ENCODE measurements around the gene KY. TPM values are rescaled to one million over a fixed set of nuclear protein-coding genes. Genes with fewer than 3 reads are reported as not detected.

KY gene
- total and polyA plus RNA-seq, 4 donors = 0.13 to 1.8 (median 0.65) TPM

GRCh38 chr3:134693804-134694203, 43.0 kb upstream of the KY start:
- Histone ChIP-seq H3K4me1 (ENCODE audit: control insufficient read depth in 1 of 2, insufficient read depth in 2 of 2, low read length in 2 of 2) (no peaks in the 10 kb centered on the region), H3K27me3 (ENCODE audit: control insufficient read depth in 1 of 2, insufficient read depth in 2 of 2, low read length in 1 of 2) (no peaks in the 10 kb centered on the region), H3K36me3 (ENCODE audit: control insufficient read depth in 1 of 2, insufficient read depth in 2 of 2, low read length in 1 of 2) (no peaks in the 10 kb centered on the region), H3K4me3 (ENCODE audit: low read length in 2 of 2) (no peak overlapping the region), H3K27ac (ENCODE audit: low read depth in 1 of 2, low read length in 2 of 2) (no peak overlapping the region), H3K9me3 (ENCODE audit: control insufficient read depth, low read length) (no peaks in the 10 kb centered on the region)
- ATAC-seq (ENCODE audit: low FRiP score) = no peak
- no peak for DNase-seq
- 65 to 66% methylated on average over 7 of the region's 7 CpGs for WGBS, 2 donors
- intact Hi-C loops (cut with DNase I) = no loop called here

GRCh38 chr3:134693226-134693625, 42.4 kb upstream of the KY start:
- WGBS, 2 donors = 79 to 80% methylated on average over 4 of the region's 4 CpGs
- intact Hi-C loops (cut with DNase I) = no loop called here
- H3K4me1 ChIP-seq (ENCODE audit: control insufficient read depth in 1 of 2, insufficient read depth in 2 of 2, low read length in 2 of 2) = no peaks in the 10 kb centered on the region
- H3K9me3 ChIP-seq (ENCODE audit: control insufficient read depth, low read length) = no peaks in the 10 kb centered on the region
- no peak overlapping the region for H3K4me3 ChIP-seq (ENCODE audit: low read length in 2 of 2)
- no peak overlapping the region for H3K27ac ChIP-seq (ENCODE audit: low read depth in 1 of 2, low read length in 2 of 2)
- no peaks in the 10 kb centered on the region for H3K36me3 ChIP-seq (ENCODE audit: control insufficient read depth in 1 of 2, insufficient read depth in 2 of 2, low read length in 1 of 2)
- ATAC-seq (ENCODE audit: low FRiP score) (no peak), DNase-seq (no peak)
- H3K27me3 ChIP-seq (ENCODE audit: control insufficient read depth in 1 of 2, insufficient read depth in 2 of 2, low read length in 1 of 2) = no peaks in the 10 kb centered on the region

DNA sequence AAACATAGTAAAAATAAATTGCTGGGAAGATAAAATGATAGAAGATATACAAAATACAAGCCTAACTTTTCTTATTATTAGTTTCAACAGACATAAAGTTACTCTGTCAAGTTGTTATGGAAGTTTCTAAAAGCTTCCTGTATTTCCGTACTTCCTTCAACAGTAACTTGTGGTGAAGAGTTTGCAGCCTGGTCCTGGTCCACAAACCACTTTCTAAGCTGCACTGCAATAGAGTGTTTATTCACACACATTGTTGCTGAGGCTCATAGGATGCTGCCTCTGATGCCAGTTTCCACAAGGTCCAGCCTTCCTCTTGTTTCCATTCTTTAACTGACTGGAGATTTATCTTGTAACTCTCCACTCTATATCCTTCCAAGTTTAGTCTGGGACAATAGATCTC, 39.4 kb upstream of the KY start:
- ATAC-seq (ENCODE audit: low FRiP score) = no peak
- intact Hi-C loops (cut with DNase I) = no loop called here
- 40 to 57% methylated on average over 1 of the region's 1 CpG for WGBS, 2 donors

GRCh38 chr3:134687642-134688041, 36.8 kb upstream of the KY start:
- H3K4me3 ChIP-seq (ENCODE audit: low read length in 2 of 2) = no peak overlapping the region
- 77 to 78% methylated on average over 2 of the region's 2 CpGs for WGBS, 2 donors
- no peaks in the 10 kb centered on the region for H3K36me3 ChIP-seq (ENCODE audit: control insufficient read depth in 1 of 2, insufficient read depth in 2 of 2, low read length in 1 of 2)
- no peaks in the 10 kb centered on the region for H3K4me1 ChIP-seq (ENCODE audit: control insufficient read depth in 1 of 2, insufficient read depth in 2 of 2, low read length in 2 of 2)
- intact Hi-C loops (cut with DNase I) = no loop called here
- no peaks in the 10 kb centered on the region for H3K27me3 ChIP-seq (ENCODE audit: control insufficient read depth in 1 of 2, insufficient read depth in 2 of 2, low read length in 1 of 2)
- H3K9me3 ChIP-seq (ENCODE audit: control insufficient read depth, low read length) = no peaks in the 10 kb centered on the region
- no peak overlapping the region for H3K27ac ChIP-seq (ENCODE audit: low read depth in 1 of 2, low read length in 2 of 2)
- DNase-seq = no peak
- ATAC-seq (ENCODE audit: low FRiP score) = no peak

More for the DNA sequence above, 39.4 kb upstream of the KY start:
- H3K36me3 ChIP-seq (ENCODE audit: control insufficient read depth in 1 of 2, insufficient read depth in 2 of 2, low read length in 1 of 2) = no peaks in the 10 kb centered on the region
- H3K9me3 ChIP-seq (ENCODE audit: control insufficient read depth, low read length) = no peaks in the 10 kb centered on the region
- H3K27me3 ChIP-seq (ENCODE audit: control insufficient read depth in 1 of 2, insufficient read depth in 2 of 2, low read length in 1 of 2) = no peaks in the 10 kb centered on the region
- H3K4me1 ChIP-seq (ENCODE audit: control insufficient read depth in 1 of 2, insufficient read depth in 2 of 2, low read length in 2 of 2) = no peaks in the 10 kb centered on the region
- H3K4me3 ChIP-seq (ENCODE audit: low read length in 2 of 2) = no peak overlapping the region
- no peak for DNase-seq
- no peak overlapping the region for H3K27ac ChIP-seq (ENCODE audit: low read depth in 1 of 2, low read length in 2 of 2)

DNA sequence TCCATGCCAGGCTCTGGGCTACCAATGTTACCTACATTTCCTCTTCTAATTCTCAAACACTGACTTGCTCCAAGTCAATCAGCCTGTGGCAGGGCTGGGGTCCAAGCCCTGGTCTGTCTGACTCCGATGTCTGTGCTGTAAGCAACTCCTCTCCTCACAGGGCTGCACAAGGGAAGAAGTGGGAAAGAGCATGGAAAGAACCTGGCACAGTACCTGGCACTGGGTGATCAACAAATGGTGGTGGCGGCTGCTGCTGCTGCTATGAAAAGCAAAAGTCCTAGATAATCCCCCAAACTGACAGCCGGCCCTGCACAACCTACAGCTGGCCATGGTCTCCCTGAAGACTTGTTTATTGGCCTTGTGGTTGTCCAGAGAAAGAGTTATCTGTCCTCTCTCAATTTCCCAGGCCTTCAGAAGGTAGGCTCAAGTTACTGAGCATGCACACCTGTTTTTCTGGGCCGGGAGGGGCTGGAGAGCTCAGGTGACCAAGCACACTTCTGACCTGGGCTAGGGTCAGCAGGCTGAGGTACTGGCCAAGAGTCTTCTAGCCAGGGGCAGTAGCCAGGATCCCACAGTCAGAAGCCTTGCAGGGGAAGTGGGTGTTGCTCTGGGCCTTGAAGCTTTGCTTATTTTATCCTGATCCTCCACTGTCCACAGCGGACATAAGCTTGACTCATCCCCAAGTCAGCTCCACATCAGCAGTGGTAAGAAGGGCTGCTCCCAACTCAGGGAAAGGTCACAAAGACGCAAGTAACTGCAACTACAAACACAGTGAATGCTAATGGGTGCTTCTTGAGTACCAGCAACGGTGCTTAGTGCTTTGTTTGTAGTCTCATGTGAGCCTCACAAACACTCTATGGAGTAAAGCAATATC, 35.3 kb upstream of the KY start:
- no peak for ATAC-seq (ENCODE audit: low FRiP score)
- no peak for DNase-seq
- intact Hi-C loops (cut with DNase I) = no loop called here
- H3K4me3 ChIP-seq (ENCODE audit: low read length in 2 of 2) = no peak overlapping the region
- H3K36me3 ChIP-seq (ENCODE audit: control insufficient read depth in 1 of 2, insufficient read depth in 2 of 2, low read length in 1 of 2) = no peaks in the 10 kb centered on the region
- no peaks in the 10 kb centered on the region for H3K9me3 ChIP-seq (ENCODE audit: control insufficient read depth, low read length)
- H3K4me1 ChIP-seq (ENCODE audit: control insufficient read depth in 1 of 2, insufficient read depth in 2 of 2, low read length in 2 of 2) = no peaks in the 10 kb centered on the region
- H3K27ac ChIP-seq (ENCODE audit: low read depth in 1 of 2, low read length in 2 of 2) = no peak overlapping the region
- no peaks in the 10 kb centered on the region for H3K27me3 ChIP-seq (ENCODE audit: control insufficient read depth in 1 of 2, insufficient read depth in 2 of 2, low read length in 1 of 2)
- 85 to 87% methylated on average over 7 of the region's 7 CpGs for WGBS, 2 donors

GRCh38 chr3:134682196-134682880, 31.5 kb upstream of the KY start:
- Histone ChIP-seq H3K36me3 (ENCODE audit: control insufficient read depth in 1 of 2, insufficient read depth in 2 of 2, low read length in 1 of 2) (no peaks in the 10 kb centered on the region), H3K27me3 (ENCODE audit: control insufficient read depth in 1 of 2, insufficient read depth in 2 of 2, low read length in 1 of 2) (no peaks in the 10 kb centered on the region), H3K27ac (ENCODE audit: low read depth in 1 of 2, low read length in 2 of 2) (no peak overlapping the region), H3K4me3 (ENCODE audit: low read length in 2 of 2) (no peak overlapping the region), H3K4me1 (ENCODE audit: control insufficient read depth in 1 of 2, insufficient read depth in 2 of 2, low read length in 2 of 2) (no peaks in the 10 kb centered on the region), H3K9me3 (ENCODE audit: control insufficient read depth, low read length) (no peaks in the 10 kb centered on the region)
- intact Hi-C loops (cut with DNase I) = no loop called here
- no peak for ATAC-seq (ENCODE audit: low FRiP score)
- 75 to 81% methylated on average over 7 of the region's 7 CpGs for WGBS, 2 donors
- no peak for DNase-seq

GRCh38 chr3:134681522-134681900, 30.7 kb upstream of the KY start:
- H3K4me1 ChIP-seq (ENCODE audit: control insufficient read depth in 1 of 2, insufficient read depth in 2 of 2, low read length in 2 of 2) = no peaks in the 10 kb centered on the region
- H3K4me3 ChIP-seq (ENCODE audit: low read length in 2 of 2) = no peak overlapping the region
- no peaks in the 10 kb centered on the region for H3K9me3 ChIP-seq (ENCODE audit: control insufficient read depth, low read length)
- DNase-seq (no peak), ATAC-seq (ENCODE audit: low FRiP score) (no peak)
- no peaks in the 10 kb centered on the region for H3K27me3 ChIP-seq (ENCODE audit: control insufficient read depth in 1 of 2, insufficient read depth in 2 of 2, low read length in 1 of 2)
- no peak overlapping the region for H3K27ac ChIP-seq (ENCODE audit: low read depth in 1 of 2, low read length in 2 of 2)
- intact Hi-C loops (cut with DNase I) = no loop called here
- no peaks in the 10 kb centered on the region for H3K36me3 ChIP-seq (ENCODE audit: control insufficient read depth in 1 of 2, insufficient read depth in 2 of 2, low read length in 1 of 2)
- 26 to 31% methylated on average over 6 of the region's 6 CpGs for WGBS, 2 donors

DNA sequence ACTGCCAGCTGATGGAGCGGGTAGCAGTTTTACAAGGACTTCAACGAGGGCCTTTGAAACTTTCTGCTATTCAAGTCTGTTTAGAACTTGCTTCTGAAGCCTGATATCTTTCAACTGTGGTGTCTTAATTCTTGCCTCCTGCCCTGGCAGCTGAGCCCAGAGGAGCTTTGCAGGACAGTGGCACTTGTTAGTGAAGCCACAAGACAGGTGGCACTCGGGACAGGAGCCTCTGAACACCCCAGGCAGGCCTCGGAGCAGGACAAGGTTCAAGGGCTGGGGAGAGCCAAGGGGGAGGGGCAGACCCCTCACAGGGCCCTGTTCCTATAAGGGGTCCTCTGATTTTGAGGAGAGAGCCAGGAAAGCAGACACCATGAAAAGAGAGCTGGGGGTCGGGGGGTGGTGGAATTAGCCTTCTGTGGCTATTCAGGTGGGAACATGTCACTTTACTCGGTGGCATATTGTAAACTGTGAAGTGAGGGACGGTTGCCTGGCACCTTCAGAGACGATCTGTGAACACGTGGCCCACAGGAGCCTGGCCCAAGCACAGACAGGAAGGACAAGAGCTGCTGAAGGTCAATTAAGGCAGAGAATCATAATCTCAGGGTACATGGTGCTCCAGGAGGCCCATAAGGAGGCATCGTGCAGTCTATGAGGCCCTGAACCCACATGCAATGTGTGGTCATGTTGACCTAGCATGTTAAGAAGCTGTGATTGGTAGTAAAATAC, 30.1 kb upstream of the KY start:
- no peaks in the 10 kb centered on the region for H3K9me3 ChIP-seq (ENCODE audit: control insufficient read depth, low read length)
- H3K27ac ChIP-seq (ENCODE audit: low read depth in 1 of 2, low read length in 2 of 2) = no peak overlapping the region
- intact Hi-C loops (cut with DNase I) = no loop called here
- no peaks in the 10 kb centered on the region for H3K27me3 ChIP-seq (ENCODE audit: control insufficient read depth in 1 of 2, insufficient read depth in 2 of 2, low read length in 1 of 2)
- no peak overlapping the region for H3K4me3 ChIP-seq (ENCODE audit: low read length in 2 of 2)
- DNase-seq (no peak), ATAC-seq (ENCODE audit: low FRiP score) (no peak)
- no peaks in the 10 kb centered on the region for H3K4me1 ChIP-seq (ENCODE audit: control insufficient read depth in 1 of 2, insufficient read depth in 2 of 2, low read length in 2 of 2)
- 72 to 81% methylated on average over 10 of the region's 10 CpGs for WGBS, 2 donors
- H3K36me3 ChIP-seq (ENCODE audit: control insufficient read depth in 1 of 2, insufficient read depth in 2 of 2, low read length in 1 of 2) = no peaks in the 10 kb centered on the region

Data from aorta (tissue), 5 donors.